ENCODE data around the gene ERICH3.

ERICH3 gene

GRCh38 chr1:74587888-74588287, 85.7 kb downstream of the ERICH3 start:
- no peak for DNase-seq

- DNase-seq, result no peak
Measured at GRCh38 chr1:74586253-74586897, 87.2 kb downstream of the ERICH3 start.

GRCh38 chr1:74584185-74584584, 89.4 kb downstream of the ERICH3 start:
- no peak for DNase-seq

DNA sequence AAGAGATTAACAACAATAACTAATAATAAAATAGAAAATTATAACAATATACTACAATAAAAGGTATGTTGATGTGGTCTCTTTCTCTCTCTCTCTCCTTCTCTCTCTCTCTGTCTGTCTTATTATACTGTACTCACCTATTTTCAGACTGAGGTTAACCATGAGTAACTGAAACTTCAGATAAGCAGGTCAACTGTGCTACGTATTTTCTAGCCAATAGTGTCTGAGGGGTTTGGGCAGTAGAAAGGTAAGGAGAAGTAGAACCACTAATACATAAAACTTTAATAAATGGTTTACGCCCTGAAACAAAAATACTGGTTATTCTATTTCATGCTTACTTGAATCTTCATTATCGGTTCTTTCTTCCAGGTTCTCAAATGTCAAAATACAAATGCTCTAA, 90.2 kb downstream of the ERICH3 start:
- no peak for DNase-seq

GRCh38 chr1:74579425-74579824, 94.2 kb downstream of the ERICH3 start:
- DNase-seq, result no peak

DNA sequence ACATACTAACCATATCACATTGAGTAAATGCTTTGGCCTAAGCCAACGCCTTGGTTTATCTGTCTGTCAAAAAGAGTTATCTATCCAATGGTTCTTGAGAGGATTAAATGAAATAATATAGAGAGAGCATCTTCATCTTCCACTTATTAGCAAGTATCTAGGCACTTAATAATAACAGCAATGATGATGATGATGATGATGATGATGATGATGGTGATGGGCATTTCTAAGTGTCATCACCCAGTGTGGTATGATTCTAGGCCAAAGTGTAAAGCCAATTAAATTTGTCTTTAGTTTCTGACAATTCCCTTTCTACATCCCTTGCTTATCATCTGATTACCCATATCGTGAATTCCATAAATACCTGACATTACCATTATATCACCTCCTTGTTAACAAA, 95.5 kb downstream of the ERICH3 start:
- no peak for DNase-seq

DNA sequence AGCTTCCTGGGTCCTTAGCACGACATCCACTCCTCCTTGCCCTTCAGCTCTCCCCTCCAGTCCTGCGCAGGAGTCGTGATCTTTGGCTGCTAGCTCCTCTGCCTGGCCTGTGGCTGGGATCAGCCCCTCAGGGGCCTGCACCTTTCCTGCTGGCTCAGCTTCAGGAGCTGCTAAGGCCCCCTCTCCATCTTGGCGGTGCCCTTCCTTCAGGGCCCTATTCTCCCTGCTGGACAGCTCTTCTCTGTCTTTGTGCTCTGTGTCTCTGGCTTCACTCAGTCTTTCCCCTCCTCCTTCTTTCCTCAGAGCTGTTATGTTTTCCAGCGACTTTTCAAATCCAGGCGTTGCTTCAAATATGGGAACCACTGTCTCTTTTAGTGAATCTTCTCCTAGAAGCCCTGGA, 101.7 kb downstream of the ERICH3 start:
- no peak for DNase-seq

GRCh38 chr1:74571493-74571800, 102.1 kb downstream of the ERICH3 start:
- DNase-seq, result no peak

DNA sequence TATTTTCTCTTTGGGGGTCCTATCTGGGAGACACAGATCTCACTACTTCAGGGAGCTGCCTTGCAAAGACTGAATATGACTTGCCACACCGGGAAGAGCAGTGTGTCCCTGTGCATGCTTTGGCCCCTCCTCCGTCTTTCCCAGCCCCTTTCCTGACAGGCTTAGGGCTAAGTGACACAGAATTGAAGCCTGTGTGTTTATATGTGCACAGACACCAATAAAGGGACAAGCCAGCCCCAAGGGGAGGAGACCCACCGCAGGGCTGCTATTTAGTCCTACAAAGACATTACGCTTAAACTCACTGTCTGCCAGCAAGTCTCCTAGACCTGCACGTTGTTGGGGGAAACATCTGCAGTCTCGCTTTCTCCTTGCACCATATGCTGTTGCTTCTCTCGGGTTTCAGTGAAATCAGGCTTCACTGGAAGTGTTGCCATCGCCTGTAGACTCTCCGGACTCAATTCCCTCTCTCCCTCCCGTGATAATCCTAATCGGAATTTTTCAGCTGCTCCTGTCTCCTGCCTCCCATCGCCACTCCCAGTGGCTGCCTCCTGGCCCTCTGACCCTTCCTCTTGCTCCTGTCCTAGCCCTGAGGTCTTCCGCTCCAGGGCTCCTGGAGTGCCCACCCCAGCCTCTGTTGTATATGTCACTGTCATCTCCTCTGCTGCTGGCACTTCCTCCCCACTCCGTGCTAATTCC, 102.6 kb downstream of the ERICH3 start:
- DNase-seq, result no peak

DNA sequence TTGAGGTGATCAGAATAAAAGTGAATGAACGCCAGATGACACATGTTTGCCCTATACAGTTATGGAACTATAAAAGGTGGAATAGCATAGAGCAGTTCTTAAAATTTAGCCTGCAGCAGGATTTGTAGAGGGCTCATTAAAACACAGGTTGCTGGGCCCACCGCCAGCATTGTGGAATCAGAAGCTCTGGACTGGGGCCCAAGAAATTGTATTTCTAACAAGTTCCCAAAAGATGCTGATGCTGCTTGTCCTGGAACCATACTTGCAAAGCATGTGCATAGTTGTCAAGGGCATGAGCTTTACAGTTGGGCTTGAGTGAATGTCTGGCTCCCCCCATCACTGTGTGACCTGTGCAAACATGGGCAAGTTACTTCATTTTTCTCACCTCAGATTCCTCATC, 123.7 kb downstream of the ERICH3 start:
- DNase-seq, result no peak

DNA sequence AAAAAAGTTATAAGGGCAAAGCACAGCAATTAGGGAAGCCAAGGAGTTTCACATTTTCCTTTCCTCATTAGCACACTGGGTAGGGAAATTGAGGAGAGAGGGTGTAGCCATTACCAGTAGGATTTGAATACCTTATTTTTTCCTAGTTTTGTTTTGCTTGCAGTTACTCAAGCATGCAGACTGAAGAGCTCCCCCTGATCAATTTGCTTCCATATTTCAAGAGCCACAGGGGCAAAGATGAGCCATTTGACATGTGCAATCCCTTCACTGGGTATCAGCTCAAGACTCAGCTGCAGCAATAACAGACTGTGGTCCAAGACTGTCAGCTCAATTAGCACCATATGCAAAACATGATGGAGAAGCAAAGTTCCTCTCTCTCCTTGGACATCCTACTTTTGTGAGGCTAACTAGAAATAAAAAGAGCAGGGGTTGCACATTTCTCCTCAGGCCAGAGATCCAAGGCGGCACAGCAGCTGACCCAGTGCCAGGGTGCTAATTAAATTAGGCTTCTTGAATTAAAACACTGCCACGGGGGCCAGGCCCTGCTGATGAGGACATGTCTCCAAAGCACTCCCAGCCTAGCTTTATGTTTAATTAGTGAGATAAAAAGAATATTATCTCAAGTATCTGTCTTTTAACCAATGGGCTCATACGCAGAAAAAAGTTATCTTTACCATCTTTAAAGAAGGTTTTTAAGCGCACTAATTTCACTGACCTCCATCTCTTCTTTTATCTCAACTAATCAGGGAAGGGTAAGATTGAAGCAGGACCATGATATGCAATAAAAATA, 124.4 kb downstream of the ERICH3 start:
- DNase-seq, result no peak

GRCh38 chr1:74545821-74546220, 127.8 kb downstream of the ERICH3 start:
- no peak for DNase-seq

DNA sequence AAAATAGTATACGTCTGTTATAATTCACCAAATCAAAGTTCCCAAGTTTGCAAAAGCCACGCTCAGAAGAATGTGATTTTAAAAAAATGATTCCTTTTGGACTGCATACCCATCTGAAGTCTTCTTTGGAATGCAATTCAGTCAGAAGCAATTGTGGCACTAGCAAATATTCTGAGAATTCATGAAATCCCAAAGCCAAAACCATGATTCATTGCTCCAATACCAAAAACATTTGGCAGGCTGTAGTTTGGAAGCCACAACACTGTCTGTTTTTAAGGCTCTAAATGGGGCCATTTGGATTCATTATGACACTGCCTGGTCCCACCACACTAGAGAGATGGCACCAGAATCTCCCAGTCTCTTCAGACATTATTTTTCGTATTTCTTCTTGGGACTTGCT, 139.4 kb downstream of the ERICH3 start:
- DNase-seq, result peak; percentile 60

DNA sequence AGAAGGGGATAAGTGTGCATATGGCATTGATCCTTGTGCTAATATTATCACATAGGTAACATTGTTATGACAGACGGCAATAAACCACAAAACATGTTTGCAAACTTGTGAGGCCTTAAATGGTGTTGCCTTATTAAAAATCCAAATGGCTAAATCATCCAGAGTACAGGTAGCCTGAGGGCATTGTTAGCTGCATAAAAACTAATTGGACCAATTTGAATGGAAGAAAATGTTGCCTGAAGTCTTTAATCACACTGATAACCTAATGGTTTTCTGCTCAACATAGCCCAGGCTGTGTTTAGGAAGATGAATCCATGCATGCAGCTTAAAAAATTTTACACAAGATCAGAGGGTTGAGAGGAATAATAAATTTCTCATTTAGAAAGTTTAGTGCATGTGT, 141.8 kb downstream of the ERICH3 start:
- no peak for DNase-seq

DNA sequence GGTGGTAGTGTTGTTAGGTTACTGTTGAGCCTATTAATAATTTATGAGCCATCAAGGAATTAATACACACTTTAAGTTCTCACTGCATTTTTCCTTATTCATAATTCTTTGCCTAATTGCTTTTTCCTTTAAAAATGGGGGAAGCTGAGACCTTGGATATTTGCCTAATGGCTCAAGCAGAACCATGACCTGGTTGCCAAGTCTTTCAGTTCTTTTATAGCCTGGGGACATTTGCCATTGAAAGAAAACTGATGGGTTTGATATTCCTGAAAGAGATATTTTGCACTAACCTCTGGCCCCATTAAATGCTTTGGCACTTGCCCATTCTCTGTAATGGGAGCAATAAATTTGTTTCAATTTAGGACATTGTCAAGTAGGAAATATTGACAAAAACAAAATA, 142.7 kb downstream of the ERICH3 start:
- DNase-seq, result no peak

DNA sequence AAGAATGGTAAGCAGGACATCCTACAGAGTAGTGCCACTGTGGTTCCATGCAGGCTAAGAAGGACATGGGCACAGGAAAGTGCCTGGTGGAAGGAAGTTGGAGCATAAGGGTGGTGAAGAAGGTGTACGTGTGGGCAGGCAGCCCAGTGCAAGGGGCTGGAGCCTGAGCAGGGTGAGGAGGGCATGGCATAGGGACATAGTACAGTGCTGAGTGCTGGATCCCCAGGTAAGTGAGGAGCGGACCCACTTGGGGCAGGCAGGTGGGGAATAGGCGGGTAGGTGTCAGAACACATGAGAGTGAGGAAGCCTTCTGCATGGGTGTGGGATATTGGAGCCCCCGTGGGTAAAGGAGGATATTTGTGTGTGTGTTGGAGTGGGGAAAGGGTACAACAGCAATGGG, 145.5 kb downstream of the ERICH3 start:
- DNase-seq, result no peak

GRCh38 chr1:74526708-74527107, 146.9 kb downstream of the ERICH3 start:
- DNase-seq, result no peak

DNA sequence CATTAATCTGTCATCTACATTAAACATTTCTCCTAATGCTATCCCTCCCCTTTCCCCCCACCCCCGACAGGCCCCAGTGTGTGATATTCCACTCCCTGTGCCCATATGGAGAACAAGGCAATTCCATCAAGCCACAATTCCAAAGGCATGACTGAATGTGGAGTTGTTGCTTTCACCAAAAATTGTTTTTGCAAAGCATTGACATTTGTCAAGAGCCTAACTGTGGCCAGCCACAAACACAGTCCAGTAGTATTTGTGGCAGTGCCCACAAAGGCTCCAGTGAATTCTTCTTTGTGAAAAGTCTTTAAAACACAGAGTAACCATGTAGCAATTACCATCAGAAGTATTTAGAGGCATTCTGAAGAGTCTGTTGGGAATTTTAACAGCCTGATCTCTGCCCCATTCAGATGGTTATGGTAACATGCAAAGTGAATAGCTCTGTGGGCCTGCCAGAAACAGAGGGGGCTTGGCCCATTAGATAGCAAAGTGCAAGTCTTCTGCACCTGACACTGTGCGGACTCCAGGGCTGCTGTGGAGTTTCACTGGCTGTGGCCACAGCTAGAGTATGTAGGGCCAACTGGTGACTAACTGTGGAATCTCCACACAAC, 149.6 kb downstream of the ERICH3 start:
- no peak for DNase-seq

- no peak for DNase-seq
Measured at GRCh38 chr1:74522148-74522547, 151.4 kb downstream of the ERICH3 start.
